NCI-H1930 (cell line): ENCODE data around the gene P3H4.

ENCODE experiments used
- DNase-seq, 2 experiments: peaks; one replicate each; lab custom pipeline; 2025; lab: John Stamatoyannopoulos, UW

P3H4 gene

GRCh38 chr17:41821776-41822175 lies 10.0 kb upstream of the P3H4 start:
- DNase-seq, result no peak

GRCh38 chr17:41818024-41818423 lies 6.3 kb upstream of the P3H4 start:
- no peak for DNase-seq

- no peak for DNase-seq
Observed at GRCh38 chr17:41816637-41817320, 5.0 kb upstream of the P3H4 start.

- no peak for DNase-seq
Observed at GRCh38 chr17:41814195-41814594, 2.4 kb upstream of the P3H4 start.

- DNase-seq, result no peak
Observed at GRCh38 chr17:41813699-41814124, 2.0 kb upstream of the P3H4 start.

- DNase-seq, result no peak
Observed at GRCh38 chr17:41813152-41813680, 1.5 kb upstream of the P3H4 start.

- DNase-seq, result peak in 1 of 2 experiments; percentile 37
Observed at GRCh38 chr17:41812381-41813151, 817 bp upstream of the P3H4 start, which contains the start of gene FKBP10. TSS of gene FKBP10 (plus strand) at chr17:41813004. CDS start at chr17:41813035, 31 bp downstream.

- DNase-seq, result no peak
Observed at GRCh38 chr17:41810659-41811548, 845 bp downstream of the P3H4 start.

- DNase-seq, result no peak
Observed at GRCh38 chr17:41806685-41807445, 4.9 kb downstream of the P3H4 start.

GRCh38 chr17:41803049-41804020 lies 8.4 kb downstream of the P3H4 start:
- DNase-seq, result no peak

GRCh38 chr17:41801374-41802271 lies 10.1 kb downstream of the P3H4 start:
- peak; percentile 18 to 58 for DNase-seq

- no peak for DNase-seq
Observed at GRCh38 chr17:41800601-41801373, 11.0 kb downstream of the P3H4 start.

GRCh38 chr17:41799366-41799765 lies 12.4 kb downstream of the P3H4 start:
- DNase-seq, result no peak

- no peak for DNase-seq
Observed at GRCh38 chr17:41797377-41797776, 14.4 kb downstream of the P3H4 start.

- no peak for DNase-seq
Observed at GRCh38 chr17:41796121-41796895, 15.4 kb downstream of the P3H4 start.

- no peak for DNase-seq
Observed at GRCh38 chr17:41794540-41794975, 17.2 kb downstream of the P3H4 start.

GRCh38 chr17:41793784-41794539 lies 17.8 kb downstream of the P3H4 start:
- no peak for DNase-seq
